D721Med (cell line): ENCODE measurements around the gene GYS2.

Experiments
- DNase-seq: peaks from one replicate; pipeline ENCODE4 v3.0.0; 2011; ENCODE audit warnings: low spot score; ENCODE audit not compliant: insufficient read length
- FAIRE-seq: peaks from 2 replicates; lab custom pipeline; 2011; peaks lifted over from hg19 to GRCh38; lab: Jason Lieb, UNC
- CTCF ChIP-seq: IDR thresholded peaks from 2 replicates; pipeline ENCODE4 v1.5.1; 2012; ENCODE audit warnings: mild to moderate bottlenecking, control low read depth; ENCODE audit not compliant: insufficient read depth; ENCODE audit errors: missing control alignments

GYS2 gene

GRCh38 chr12:21553329-21553675, 51.3 kb downstream of the GYS2 start:
- DNase-seq (no peak), FAIRE-seq (no peak)
- TF ChIP-seq CTCF, result no peak

- DNase-seq (no peak), FAIRE-seq (peak; percentile 44)
- TF ChIP-seq CTCF, result no peak
Observed at GRCh38 chr12:21552635-21553328, 51.9 kb downstream of the GYS2 start.

GRCh38 chr12:21551841-21552465, 52.7 kb downstream of the GYS2 start:
- TF ChIP-seq CTCF, result no peak
- no peak for DNase-seq
- FAIRE-seq, result peak; percentile 46

- no peak for FAIRE-seq
- DNase-seq, result no peak
- TF ChIP-seq CTCF, result no peak
Observed at GRCh38 chr12:21547437-21547836, 57.2 kb downstream of the GYS2 start.

- no peak for DNase-seq
- TF ChIP-seq CTCF, result no peak
- no peak for FAIRE-seq
Observed at GRCh38 chr12:21546716-21547115, 57.9 kb downstream of the GYS2 start.

- FAIRE-seq (no peak), DNase-seq (no peak)
- TF ChIP-seq CTCF, result no peak
Observed at GRCh38 chr12:21545557-21545956, 59.1 kb downstream of the GYS2 start.

- DNase-seq, result no peak
- no peak for TF ChIP-seq CTCF
- no peak for FAIRE-seq
Observed at GRCh38 chr12:21543151-21543550, 61.5 kb downstream of the GYS2 start.
